NCI-H226 (cell line): ENCODE data around the gene TBC1D4.

ENCODE experiments used
- DNase-seq: peaks from one replicate; pipeline ENCODE4 v3.0.0-alpha.2; 2015

TBC1D4 gene

DNA sequence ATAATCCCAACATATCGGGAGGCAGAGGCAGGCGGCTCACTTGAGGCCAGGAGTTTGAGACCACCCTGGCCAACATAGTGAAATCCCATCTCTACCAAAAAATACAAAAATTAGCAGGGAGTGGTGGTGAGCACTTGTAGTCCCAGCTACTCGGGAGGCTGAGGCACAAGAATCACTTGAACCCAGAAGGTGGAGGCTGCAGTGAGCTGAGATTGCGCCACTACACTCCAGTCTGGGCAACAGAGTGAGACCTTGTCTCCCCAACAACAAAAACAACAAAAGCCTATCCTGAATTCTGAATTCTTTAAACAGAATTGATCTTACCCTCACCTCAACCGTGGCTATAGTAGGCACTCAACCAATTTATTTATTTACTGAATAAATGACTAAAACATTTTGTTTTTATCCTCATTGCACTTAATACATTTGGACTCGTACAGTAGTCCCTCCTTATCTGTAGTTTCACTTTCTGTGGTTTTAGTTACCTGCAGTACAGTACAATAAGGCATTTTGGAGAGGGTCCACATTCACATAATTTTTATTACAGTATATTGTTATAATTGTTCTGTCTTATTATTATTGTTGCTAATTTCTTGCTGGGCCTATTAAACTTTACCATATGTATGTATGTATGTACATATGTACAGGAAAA lies 98.8 kb downstream of the TBC1D4 start:
- DNase-seq: no peak

DNA sequence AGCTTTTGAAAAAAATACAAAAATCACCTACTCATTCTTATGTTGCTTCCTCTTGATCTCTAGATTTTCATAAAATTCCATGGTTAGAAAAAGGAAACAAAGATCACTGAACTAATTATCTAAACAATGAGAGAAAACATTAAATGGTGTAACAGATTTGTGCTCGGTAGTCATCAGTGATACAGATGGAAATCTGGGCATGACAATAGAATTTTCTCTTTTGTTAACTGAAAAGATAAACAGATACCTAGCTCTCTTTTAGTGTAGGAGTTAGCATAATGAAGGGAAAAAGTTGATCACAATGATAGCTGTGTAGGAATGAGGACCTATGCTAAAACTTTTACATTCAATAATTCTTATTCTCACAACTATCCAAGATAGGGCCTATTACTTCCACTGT lies 103.7 kb downstream of the TBC1D4 start:
- no peak for DNase-seq

DNA sequence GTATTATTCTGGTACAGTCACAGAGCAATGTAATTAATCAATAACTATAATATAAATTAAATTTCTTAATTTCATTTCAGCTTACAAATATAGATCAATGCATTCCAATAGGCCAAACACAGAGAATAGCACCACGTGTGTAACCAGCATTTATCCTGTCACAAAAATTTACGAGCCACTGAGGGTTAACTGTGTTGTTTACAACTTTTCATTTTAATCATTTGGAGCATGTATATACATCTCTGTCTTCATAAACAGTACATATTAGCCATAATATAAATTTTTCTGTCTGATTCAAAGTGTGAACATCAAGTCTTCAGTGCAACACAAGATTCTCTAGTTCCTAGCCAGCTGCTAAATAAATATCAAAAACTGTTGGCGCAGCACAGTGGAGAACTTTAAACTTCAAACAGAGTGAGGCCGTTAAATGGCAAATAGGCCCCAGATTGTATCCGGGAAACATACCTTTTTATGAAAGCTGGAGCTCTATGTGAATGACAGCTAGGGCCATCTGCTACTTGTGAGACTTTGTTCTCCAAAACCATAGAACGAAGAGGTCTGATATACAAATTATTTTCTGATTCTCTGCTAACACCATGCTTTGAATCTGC lies 105.1 kb downstream of the TBC1D4 start:
- DNase-seq: no peak

DNA sequence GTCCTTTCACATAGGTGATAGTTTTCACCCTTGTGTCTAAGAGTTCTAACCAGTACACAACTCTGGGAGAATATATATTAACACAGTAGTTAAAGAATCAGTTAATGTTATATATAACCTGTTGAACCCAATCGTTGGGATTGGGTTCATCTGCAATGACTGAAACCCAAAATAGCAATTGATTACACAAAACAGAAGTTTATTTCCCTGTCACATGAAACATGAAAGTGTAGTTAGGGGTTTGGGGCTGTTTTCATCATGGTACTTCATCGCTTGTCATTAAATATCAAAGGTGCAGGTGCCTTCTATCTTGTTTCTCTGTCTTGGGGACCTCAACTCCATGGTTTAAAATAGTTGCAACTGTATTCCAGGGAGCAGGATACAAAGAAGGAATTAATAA lies 106.6 kb downstream of the TBC1D4 start:
- no peak for DNase-seq

DNA sequence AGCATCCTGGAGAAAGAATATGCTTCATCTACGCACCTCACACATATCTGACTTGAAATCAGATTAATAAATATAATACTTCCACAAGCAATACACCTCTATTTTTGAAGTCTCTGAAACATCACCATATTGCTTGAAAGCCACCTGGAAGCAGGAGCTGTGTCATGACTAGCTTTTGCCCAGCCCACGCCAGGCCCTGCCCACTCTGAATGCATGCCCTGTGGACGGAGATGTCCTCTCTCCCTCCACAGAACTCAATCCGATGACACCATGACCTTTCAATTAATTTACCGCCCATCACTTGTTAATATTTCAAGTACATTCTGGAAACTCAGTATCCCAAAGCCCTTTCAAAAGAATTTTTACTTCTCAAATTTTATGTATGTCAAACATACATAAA lies 108.0 kb downstream of the TBC1D4 start:
- no peak for DNase-seq

DNA sequence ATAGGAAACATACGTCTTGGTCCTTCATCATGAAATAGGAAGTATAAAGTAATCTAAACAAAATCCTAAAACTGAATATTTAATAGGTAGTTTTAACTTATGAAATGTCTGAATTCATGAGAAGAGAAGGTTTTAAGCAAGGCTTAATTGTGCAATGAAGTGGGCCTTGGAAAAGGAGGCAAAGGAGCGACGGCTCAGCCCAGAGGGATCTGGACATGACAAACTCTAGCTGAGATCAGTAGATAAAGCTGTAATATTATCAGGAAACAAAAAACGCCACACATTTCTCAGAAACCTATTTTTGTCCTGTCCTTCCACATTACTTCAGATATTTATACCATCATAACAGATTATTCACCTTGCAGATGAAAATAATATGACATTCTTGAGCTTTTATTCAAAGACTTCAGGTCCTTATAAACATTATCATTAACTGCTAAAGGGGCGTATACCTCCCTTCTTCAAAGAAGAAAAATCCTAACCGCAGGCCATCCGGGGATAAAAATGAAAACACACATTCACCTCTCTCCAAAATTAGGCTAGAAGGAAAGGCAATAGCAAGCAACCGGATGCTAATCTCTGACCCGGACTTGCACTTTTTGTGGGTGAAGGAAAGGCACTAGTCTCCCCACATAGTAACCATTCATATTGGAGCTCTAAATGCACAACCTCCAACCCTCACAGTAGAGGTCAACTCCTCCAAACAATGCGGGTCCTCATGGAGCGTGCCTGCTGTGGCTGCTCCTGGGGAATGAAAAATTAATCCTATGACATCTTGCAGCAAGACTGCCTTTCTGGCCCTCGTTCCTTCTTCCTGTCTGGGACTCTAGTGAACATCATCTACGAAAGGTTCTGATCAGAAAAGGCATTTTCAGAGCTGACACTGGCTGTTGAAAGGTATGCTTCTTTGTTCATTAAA lies 108.8 kb downstream of the TBC1D4 start:
- no peak for DNase-seq

DNA sequence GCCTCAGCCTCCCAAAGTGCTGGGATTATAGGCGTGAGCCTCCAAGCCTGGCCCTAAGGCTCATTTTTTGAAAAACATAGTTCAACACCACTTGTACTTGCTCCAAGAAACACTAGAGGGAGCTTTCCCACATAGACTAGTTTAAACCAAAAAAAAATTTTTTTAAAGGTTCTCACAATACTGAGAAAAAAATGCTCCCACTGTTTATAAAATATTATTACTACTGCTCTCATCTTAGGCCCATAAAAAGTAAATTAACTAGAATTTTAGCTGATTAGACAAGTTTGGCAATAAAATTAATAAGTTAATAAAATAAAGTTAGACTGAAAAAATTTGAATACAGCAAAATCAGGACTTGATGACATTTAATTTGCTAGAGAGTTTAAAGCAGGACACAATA lies 109.5 kb downstream of the TBC1D4 start:
- no peak for DNase-seq

DNA sequence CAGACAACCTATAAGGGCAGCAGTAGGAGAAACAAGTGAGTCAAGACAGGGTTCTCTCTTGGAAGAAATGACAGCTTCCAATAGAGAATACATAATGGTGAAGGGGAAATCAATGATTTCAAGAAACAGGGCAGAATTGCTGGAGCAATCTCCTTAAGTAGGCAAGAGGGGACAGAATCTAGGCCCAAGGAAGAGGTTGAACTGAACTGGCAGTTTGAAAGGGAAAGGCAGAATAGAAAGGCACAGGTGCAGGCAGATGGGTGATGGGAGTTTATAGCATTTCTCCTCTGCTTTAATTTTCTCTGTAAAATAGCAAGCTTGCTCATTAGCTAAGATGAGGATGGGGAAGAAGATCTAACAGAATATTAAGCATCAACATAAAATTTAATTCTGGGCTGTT lies 110.8 kb downstream of the TBC1D4 start:
- no peak for DNase-seq

DNA sequence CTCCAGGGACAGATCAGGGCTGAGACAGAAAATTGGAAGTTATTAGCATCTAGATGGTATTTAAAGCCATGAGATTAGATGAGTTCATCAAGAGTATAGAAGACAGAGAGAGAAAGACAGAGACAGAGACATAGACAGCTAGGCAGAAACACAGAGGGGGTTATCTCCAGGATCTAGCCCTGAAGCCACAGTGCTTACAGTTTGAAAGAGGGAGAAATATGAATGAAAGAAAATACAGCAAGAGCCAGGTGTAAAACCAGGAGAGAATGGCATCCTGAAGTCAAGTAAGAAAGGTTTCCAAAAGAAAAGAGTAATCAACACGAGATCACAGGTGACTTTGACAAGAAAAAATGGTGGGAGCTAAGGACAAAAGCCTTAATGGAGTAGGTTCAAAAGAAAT lies 111.2 kb downstream of the TBC1D4 start:
- DNase-seq: no peak

DNA sequence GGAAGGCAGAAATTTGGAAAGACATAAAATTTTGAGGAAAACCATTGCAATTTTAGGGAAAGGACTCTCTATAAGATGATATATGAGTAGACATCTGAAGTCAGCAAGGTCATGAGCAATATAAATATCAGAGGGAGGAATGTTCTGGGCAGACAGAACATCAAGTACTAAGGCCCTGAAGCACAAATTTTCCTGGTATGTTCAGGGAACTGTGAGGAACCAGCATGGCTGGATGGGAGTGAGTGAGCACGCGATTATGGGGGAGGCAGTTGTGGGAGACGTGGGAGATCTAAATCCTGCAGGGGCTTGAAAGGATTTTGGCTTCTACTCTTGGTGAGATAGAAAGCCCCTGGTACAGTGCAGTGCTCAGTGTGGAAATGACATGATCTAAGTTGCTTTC lies 112.0 kb downstream of the TBC1D4 start:
- DNase-seq: no peak

DNA sequence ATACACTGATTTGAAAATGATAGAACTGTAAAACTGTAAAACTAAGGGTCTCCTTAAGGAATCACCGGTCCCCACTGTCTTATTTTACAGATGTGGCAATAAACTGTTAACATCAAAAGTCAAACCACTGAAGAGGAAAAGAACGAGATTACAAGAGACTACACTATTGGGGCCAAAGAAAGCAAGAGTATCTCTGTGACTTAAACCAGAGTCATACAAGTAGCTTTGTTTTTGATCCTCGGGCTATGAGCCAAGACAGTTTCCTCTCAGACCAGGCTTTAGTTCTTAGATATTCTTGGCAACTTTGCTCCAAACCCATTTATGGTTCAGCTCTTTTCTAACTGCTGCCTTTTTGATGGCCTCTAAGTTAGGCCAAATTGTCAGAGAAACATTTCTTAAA lies 113.8 kb downstream of the TBC1D4 start:
- DNase-seq: peak; percentile 35

DNA sequence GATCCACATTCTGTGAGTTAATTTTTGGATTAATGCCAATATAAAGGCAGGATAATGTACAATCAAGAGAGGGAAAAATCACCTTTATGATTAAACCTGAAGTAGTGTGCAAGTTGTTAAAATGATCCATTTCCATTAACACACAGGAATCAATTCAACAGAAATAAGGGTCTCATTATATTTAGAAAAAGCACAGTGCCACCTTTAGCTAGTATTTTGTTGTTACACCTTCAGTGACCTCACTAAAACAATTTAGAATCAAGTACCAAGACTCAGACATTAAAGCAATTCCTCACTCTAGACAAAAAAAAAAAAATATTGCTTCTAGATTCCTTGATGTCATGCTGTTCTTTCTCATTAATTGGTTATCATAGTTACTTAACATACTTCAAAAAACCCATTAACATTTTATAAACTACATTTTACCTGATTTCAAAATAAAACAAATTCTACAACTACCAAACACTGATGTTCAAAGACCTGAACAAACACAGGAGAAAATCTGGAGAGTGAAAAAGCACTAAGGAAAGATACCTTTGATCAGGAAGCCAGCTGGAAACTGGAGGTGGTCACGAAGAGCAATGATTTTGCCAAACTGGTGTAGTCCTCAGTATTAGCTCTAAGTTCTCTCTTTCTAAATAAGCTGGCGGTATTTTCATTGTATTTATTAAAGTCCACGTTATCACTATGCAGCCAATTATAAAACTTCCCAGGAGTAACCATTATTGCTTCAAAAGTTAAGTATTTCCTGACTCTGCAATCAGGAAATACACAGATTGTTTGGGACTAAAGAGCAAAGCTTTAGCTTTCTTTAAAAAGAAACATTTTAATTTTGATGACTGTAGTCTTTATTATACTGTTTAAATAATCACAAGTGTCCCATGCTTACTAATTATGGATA lies 115.3 kb downstream of the TBC1D4 start:
- no peak for DNase-seq

DNA sequence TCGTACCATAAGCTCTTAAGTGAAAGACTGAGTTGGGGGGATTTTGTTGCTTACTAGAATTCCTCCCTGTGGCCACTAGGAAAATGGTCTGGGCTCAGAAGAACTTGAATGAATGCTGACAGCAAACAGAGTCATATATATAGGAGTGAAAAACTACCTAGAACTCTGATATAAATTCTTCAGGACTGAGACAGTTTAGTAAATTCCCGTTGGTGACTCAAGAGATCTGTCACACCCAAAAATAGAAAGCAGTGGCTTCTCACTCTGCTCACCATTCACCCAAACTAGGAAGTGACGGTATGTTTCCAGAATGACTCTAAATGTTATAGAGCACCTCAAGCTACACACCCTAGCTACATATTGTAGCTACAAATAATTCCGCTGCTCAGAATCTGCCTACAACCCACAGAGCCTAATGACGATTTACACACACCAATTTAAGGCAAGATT lies 116.2 kb downstream of the TBC1D4 start:
- DNase-seq: peak; percentile 73

DNA sequence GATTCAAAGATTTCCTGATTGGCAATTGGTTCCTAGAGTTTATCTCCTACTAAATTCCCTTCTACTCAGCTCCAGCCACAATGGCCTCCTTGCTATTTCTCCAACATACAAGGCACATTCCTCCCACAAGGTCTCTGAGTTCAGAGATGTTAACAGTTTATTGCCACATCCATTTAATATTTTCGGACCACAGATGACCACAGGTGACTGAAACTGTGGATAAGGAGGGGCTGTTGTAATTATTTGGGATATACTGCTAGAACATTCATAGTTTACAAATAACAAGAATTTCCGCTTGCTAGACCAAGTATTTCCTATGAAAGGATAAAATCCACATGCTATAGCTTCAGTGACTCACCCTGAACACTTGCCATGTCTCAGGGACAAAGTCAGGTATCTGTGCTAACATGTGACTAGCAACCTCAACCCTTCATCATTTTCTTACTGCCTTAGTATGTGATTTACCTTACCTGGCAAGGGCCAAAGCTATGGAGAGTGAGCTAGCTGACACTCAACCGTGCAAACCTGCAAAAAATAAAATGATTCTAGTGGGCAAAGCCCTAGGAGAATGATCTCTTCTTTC lies 117.7 kb downstream of the TBC1D4 start:
- DNase-seq: no peak

DNA sequence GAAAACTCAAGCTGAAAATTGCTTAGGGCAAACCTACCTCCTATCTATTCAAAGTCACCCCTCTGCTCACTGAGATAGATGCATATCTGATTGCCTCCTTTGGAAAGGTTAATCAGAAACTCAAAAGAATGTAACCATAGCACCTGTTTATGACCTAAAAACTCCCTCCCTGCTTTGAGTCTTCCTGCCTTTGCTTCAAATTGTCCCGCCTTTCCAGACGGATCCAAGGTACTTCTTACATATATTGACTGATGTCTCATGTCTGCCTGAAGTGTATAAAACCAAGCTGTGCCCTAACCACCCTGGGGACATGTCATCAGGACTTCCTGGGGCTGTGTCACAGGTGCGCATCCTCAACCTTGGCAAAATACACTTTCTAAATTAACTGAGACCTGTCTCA lies 118.6 kb downstream of the TBC1D4 start:
- DNase-seq: no peak

DNA sequence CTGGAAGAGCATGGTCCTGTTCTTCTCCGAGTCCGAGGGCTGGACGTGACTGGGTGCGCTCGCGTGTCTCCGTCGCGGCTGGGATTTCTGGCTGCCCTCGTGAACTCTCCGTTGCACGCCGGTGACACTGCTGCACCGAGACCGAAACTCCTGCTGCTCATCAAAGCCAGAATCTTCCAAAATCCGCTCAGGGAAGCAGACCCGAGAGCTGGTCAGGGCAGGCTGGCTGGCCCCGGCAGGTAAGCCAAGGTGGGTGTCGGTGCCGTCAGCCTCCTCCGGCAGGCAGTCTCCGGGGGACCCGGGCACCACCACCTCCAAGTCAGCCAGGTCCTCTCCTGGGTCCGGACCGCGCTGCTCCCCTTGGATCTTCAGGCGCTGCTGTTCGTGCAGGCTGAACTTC lies 119.9 kb downstream of the TBC1D4 start:
- DNase-seq: no peak

DNA sequence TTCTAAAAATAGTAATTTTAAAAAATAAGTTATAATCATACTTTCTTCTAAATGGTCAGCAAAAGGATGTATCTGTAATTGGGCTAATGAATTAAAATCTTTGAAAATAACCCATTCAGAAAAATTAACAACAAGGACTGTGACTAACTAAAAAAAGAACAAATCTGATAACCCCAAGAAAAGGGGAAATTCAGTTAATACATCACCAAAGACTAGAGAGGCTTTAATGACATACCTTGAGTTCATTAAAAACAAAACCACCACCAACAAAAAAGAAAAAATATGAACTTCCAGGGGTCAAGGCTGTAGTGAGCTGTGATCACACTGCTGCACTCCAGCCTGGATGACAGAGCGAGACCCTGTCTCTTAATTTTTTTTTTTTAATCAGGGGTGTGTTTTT lies 121.8 kb downstream of the TBC1D4 start:
- DNase-seq: no peak

DNA sequence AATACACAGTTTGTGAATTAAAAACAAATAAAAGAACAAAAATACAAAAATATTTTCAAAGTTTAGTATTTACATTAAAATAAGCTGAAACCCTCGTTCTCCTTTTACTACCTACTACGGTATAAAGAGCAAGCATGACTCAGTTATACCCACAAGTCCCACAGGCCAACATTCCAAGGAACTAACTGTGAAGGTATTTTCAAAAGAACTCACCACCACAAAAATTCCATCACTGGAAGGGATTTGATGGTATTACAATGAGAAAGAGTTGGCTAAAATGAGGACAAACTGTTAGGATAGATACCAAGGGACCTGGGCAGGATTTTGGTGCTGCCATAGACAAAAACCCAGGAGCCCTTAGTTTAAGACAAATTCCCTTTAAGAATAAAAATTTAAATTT lies 122.7 kb downstream of the TBC1D4 start:
- peak; percentile 90 for DNase-seq

DNA sequence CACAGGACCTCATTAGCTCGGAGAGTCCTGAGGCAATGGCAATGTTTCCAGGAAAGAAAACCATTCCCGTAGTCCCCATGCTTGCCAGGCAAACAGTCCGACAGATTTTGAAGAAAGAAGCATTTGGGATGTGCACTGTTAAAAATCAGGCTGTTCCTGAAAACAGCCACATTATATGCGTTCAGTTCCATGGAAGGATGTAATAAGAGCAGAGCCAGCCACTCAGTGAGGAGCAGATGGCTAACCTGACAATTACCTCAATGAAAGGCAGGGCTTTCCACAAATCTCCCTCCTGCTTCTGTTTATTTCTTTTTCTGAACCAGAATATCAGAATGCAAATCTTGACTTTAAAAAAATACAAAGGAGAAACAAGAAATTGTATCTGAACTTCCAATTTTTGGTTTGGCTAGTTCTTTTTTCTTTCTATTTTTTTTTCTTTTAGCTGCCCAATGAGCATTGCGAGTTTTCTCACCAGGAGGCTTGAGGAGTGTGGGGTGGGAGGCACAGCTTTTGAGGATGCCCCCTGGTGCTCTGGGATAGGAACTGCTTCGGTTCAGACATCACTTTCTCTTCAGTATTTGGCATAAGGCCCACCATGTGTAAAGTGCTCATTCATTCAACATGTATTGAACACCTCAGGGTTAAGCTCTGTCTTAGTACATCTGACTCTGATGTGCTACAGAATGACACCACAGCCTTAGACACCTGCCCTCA lies 124.2 kb downstream of the TBC1D4 start:
- DNase-seq: peak; percentile 72

DNA sequence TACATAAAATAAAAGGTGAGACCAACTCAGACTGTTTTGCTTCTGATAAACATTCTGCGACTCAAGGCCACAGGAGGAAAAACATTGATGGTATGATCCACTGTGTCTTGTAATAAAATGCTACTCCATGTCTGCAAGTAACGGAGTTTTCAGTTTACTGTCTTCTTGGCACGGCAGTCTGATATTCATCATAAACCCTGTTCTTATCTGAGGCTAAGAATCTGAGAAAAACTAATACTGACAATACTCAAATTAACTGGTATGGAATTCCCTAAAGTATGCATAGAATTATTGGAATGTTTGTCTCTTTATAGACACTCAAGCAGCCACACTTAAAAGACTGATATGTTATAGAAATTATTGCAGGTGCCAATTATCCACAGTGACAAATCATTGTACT lies 125.5 kb downstream of the TBC1D4 start:
- DNase-seq: no peak

DNA sequence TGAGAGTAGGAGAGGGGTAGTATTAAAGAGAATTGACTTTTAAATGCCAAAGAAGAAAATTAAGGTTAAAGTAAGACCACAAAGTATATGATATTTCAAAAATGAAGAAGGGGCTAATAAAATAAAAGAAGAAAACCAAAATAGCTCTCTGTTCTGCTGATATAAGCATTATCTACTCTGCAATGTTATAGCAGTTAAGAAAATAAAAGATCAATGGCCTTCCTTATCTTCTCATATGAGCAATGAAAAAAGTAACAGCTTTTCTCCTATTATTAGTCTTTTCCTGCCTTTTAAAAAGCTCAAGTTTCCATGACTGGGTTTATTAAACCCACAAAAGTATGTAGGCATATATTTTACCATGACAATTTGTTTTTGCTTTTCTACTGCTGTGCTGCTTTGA lies 126.4 kb downstream of the TBC1D4 start:
- no peak for DNase-seq

DNA sequence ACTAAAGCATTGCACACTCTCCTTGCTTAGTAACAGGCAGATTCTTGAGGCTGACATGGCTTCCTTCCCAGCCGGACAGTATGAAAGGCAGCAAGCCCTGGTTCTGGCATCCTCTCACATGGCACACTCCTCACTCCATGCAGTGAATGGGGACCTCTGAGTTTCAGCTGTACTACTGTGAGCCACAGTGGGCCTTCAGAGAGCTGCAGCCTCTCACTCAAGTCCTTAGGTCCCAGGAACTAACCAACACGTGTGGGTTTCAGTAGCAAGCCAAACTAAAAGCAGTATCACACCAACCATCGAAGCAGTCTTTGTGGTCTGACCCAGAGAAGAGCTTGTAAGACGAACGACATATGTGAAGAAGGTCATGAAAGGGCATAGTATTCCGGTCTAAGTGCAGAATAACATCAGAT lies 128.2 kb downstream of the TBC1D4 start:
- no peak for DNase-seq
